CD4-positive, alpha-beta T cell treated with Interleukin-6 at 100 ng/mL for 8 hours (primary cell): Measurements from ENCODE around the gene PCGF3.
"Not testable (repeated sequence)": the region's sequence is repeated elsewhere in the genome, so short reads cannot be mapped to it uniquely, and the experiment has no call there.

ENCODE experiments used
- DNase-seq: peaks from one replicate; pipeline ENCODE4 v3.0.0-alpha.2; 2020; ENCODE audit warnings: mixed read lengths, low spot score

Gene PCGF3

DNA sequence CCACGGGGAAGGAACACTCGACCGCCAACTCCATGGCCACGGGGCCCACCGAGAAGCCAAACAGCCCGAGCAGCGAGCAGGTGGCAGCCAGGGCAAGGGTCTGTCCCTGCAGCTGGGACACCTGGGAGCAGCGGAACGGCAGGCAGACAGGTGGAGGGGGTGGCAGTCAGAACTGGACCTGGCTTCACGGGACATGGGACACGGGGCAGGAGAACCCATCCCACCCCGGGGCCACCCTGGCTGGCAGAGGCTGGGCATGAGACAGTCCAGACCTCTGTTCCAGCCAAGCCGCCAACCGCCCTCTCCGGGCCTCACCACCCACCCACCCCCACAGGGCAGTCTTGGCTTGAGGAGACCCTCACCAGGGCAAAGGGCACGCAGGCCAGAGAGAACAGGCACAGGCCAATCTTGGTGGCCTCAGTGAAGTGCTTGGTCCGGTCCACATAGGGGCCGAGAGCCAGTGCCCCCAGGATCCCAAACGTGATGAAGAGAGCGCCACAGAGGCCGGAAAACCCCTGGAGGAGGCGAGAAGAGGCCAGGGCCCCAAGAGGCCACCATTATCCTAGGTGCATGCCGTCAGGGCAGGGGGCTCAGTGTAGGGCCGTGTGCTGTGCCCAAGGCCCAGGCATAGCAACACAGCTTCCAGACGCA lies 22.3 kb upstream of the PCGF3 start:
- no peak for DNase-seq

GRCh38 chr4:683982-684622 lies 21.5 kb upstream of the PCGF3 start:
- no peak for DNase-seq

DNA sequence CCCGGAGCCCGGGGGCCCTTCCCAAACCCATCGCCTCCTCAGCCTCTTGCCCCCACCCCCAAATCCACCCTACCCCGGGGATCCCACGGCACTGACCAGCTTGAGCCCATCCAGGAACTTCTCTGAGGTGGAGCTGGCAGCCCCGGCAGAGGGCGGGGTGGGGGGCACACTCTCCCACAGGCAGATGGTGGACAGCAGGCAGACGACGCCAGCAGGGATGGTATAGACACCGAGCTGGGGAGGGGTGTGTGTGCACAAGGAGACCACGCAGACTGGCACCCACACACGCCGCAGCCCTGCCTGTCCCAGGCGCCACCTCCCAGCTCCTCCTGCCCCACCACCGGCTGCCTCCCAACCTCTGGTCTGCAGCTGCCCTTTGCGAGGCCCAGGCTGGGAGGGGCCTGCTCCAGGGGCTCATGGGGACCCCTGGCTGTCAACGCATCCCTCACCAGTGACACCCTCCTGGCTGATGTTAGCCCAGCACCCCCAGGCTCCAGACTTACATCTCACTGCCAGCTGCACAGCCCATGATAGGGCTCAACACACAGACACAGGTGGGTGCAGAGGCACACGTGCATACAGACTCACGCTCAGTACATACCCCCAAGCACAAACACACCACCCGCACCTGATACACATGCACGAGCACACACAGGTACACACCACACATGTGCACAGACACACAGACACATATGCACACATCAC lies 20.9 kb upstream of the PCGF3 start:
- DNase-seq = no peak

DNA sequence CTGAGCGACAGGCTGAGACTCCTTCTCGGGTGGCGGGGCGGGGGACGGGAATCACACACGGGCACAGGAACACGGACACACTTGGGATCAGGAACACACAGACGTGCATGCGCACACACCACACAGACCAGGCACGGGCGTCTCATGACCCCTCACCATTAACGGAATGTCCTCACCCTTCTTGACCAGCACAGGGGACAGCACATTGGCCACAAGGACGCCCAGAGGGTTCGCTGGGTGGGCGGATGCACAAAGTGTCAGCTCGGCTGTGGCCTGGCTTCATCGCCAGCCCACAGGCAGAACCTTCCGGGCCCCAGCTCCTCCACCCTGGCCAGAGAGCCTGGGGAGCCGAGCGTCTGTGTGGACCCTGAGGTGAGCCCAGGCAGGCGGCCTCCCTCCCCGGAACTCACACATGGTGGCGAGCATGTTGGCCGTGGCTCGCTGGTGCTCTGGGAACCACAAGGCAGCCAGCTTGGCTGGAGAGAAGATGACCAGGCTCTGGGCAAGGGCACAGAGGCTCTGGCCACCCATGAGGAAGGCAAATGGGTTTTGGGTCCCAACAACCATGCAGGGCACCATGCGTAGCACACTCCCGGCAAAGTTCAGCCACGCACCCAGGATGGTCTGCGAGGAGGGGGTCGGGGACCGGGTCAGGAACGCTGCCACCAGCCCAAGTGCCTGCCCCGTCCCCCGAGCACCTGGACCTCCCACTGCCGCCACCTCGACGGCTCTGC lies 19.8 kb upstream of the PCGF3 start:
- no peak for DNase-seq

DNA sequence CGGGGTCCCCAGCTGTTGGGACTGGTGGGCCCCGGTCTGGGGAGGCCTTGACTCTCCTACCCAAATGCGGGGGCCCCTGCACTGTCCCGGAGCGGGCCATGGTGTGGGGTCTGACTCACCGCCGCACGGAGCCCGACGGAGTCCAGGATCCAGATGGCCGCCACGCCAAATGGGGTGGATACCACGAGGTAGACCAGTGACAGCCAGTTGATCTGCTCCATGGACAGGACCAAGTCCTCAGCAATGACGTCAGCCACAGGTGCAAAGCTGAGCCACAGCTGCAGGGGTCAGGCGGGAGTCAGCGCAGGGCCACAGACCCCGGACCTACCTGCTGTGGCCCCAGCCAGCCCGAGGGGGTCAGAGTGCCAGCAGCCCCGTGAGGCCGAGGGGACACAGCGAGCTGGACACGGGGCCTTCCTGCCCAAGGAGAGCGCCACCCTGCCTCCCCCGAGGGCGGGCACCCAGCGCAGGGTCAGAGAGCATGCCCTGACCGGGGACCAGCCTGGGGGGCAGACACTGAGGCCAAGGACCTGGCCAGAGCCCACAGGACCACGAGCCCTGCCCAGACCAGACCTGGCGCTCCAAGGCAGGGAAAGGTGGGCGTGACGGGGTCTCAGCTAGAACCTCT lies 19.1 kb upstream of the PCGF3 start:
- no peak for DNase-seq

GRCh38 chr4:687048-687970 lies 18.3 kb upstream of the PCGF3 start:
- no peak for DNase-seq

GRCh38 chr4:687971-688853 lies 17.4 kb upstream of the PCGF3 start:
- DNase-seq = no peak

DNA sequence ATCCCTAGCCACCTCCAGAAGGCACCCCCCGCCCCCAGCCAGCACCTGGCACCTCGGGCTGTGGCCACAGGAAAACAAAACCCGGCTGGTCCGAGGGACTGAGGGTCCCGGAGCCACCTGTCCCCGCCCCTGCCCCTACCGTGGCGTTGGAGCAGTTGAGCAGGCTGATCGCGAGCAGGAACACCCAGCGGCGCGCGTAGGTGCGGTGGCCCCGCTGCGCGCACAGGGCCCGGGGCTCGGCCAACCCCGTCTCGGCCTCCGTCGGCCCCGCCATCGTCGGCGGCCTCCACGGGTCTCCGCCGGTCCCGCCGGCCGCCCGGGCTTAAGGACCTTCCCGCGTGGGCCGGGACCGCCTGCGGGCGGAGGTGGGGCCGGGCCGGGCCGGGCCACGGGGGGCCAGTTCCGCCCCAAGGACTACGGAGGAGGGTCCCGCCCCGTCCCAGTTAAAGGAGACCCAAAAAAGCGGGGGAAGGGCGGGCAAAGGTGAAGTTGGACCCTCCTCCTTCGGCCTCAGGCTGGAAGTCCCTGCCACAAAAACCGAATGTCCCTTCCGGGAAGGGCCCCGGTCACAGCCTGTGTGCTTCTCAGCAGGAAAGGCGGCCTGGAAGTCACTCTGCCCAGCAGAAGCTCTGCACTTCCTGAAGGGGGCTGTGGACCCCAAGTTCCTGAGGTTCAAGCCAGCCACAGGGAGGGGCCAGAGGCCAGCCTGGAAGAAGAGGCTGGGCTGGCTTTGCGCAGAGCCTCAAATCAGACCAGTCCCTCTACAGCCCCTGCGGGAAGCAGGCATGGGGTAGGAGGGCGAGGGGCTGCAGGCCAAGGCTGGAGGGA lies 16.6 kb upstream of the PCGF3 start, which contains the start of gene SLC49A3:
Gene SLC49A3, minus strand, starts transcription at position 298 of the 828 bp plus-strand sequence. Its CDS starts 24 bp downstream, at position 274.
- DNase-seq = no peak

DNA sequence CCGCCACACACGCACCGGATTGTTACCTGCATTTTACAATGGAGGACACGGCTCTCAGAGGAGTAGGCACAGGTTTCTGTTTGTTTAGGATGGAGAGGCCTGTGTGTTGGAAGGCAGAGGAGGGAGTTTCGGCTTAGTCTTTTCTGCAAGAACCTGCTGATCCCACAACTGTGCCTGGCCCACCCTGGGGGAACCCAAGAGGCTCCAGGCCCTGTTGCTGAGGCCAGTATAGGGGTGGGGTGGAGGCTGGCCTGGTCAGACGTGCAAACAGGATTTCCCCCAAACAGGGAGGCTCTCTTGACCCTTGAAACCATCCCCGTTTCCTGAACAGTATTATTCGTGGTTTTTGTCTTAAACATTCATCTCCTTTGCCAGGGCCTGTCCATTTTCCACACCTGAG lies 15.9 kb upstream of the PCGF3 start:
- DNase-seq = no peak

GRCh38 chr4:692771-693554 lies 12.7 kb upstream of the PCGF3 start:
- DNase-seq = no peak

DNA sequence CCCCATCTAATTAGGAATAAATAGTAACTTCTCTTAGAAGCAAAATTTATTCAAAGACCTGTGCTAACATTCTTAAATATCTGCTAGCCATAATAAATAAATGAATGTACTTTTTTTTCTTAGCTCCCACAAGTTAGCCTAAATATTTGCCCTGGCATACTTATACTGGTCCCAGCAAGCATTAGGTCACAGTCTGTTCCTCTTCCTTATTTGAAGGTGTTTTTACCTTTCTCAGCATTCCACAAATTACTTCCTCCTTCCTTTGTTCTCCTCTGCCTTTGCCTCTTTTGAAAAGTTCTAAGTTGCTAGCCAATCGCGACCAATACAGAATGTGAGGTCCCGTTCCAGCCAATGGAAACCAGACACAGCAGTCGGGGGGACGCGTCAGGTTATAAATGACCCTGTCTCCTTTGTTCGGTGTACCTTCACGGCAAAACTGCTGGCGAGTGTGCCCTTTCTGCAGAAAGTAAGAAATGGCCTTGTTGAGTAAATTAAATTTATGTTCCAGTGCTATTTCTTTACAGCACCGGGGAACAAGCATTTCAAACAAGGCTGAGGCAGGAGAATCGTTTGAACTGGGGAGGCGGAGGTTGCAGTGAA lies 11.2 kb upstream of the PCGF3 start:
- DNase-seq = not testable (repeated sequence)

GRCh38 chr4:699816-700580 lies 5.6 kb upstream of the PCGF3 start:
- no peak for DNase-seq

DNA sequence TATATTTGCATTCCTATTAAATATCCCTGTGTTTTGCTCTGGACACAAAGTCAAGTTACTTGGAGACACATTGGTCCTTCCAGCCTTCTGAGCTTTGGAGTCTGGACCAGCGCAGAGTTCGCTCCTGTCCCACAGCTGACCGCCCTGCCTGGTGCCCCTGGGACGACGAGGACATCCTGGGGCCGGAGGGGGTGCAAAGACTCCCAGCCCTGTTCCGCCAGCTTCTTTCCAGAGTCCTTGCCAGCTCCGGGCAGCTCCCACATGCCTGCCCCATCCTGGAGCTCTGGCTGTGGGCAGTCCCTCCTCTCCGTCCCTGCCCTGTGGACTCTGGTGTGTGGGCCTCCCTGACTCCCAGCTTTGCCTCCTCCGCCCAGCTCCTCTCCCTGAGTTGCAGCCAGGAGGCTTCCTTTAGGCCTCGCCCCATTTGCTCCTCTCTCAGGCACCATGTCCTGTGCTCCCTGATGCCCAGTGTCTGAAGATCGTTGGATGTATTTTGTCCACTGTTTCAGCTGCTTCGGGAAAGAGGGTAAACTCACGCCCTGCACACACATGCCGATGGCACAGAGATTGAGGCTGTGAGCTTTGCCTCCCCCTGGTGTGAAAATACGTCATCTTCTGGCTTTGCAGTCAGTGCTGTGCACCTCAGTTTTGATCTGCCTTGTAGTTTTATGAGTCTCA lies 4.9 kb upstream of the PCGF3 start:
- DNase-seq = no peak

- no peak for DNase-seq
Measured at GRCh38 chr4:702618-703048, 3.0 kb upstream of the PCGF3 start.

DNA sequence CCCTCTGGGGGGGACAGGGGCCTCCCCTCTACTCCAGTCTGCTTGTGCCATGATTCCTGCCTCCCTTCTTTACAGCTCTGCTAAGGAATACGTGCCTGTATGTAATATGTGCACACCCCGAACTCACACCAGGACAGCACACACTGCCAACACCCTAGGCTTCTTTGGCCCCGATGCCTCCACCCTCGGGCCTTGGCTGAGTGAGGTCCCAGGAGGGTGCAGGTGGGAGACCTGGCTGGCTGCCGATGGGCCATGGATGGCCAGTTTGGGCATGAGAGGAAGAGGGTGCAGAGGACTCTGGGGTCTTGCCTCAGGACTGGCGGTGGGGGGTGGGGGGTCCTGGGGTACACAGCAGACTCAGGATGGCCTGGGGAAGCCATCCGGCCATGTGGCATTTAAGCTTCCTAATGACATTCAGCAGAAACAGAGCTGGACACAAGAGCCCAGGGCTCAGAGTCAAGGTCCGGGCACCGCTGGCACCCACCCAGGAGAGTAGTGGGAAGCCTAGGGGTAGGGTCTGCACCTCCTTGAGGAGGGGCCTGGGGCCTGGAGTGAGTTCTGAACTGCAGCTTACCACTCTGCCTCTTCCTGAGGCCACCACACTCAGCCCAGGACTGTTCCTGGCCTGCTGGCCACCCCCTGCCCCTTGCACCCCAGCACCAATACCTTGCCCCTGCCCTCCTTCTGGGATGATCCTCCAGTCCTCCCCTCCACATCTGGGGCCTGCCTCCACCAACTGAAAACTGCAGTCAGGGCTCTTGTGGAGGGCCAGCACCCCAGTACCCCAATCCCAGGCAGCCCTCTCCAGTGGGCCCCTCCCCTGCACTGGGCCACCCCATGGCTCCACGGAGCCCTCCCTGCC lies 2.1 kb upstream of the PCGF3 start:
- no peak for DNase-seq
